Ishikawa (cell line): ENCODE data around the gene OLFML2A.

Source experiments
- CEBPB ChIP-seq: IDR thresholded peaks from 2 replicates; pipeline ENCODE4 v1.6.1; 2012
- CREB1 ChIP-seq: IDR thresholded peaks from 2 replicates; pipeline ENCODE4 v1.6.1; 2012; ENCODE audit warnings: low read depth
- EGR1 ChIP-seq: IDR thresholded peaks from 2 replicates; pipeline ENCODE4 v1.6.1; 2012
- EP300 ChIP-seq: IDR thresholded peaks from 2 replicates; pipeline ENCODE4 v1.6.1; 2012; ENCODE audit warnings: borderline replicate concordance
- FOXM1 ChIP-seq: IDR thresholded peaks from 2 replicates; pipeline ENCODE4 v1.6.1; 2012; ENCODE audit warnings: low read depth, borderline replicate concordance
- MAX ChIP-seq: IDR thresholded peaks from 2 replicates; pipeline ENCODE4 v1.6.1; 2012
- NFIC ChIP-seq: IDR thresholded peaks from 2 replicates; pipeline ENCODE4 v1.6.1; 2012
- RAD21 ChIP-seq: IDR thresholded peaks from 2 replicates; pipeline ENCODE4 v1.6.1; 2012; ENCODE audit warnings: low read depth
- REST ChIP-seq: IDR thresholded peaks from 2 replicates; pipeline ENCODE4 v1.6.1; 2012; ENCODE audit warnings: low read depth, mild to moderate bottlenecking
- TAF1 ChIP-seq: IDR thresholded peaks from 2 replicates; pipeline ENCODE4 v1.6.1; 2012; ENCODE audit warnings: low read depth, mild to moderate bottlenecking
- TCF12 ChIP-seq: IDR thresholded peaks from 2 replicates; pipeline ENCODE4 v1.6.1; 2012; ENCODE audit warnings: low read depth
- TEAD4 ChIP-seq: IDR thresholded peaks from 2 replicates; pipeline ENCODE4 v1.6.1; 2012
- USF1 ChIP-seq: IDR thresholded peaks from 2 replicates; pipeline ENCODE4 v1.6.1; 2012
- YY1 ChIP-seq: IDR thresholded peaks from 2 replicates; pipeline ENCODE4 v1.6.1; 2012; ENCODE audit warnings: low read depth
- ZBTB7A ChIP-seq: IDR thresholded peaks from 2 replicates; pipeline ENCODE4 v1.6.1; 2012; ENCODE audit warnings: low read depth

Gene OLFML2A

GRCh38 chr9:124861342-124862229, 84.7 kb downstream of the OLFML2A start, which contains the start of the genes ARPC5L and RPL35:
TSS of gene ARPC5L (plus strand) at chr9:124862130. CDS start at chr9:124869291, 7,161 bp downstream.
TSS of gene RPL35 (minus strand) at chr9:124861957. CDS start at chr9:124861912, 45 bp downstream.
- TF ChIP-seq RAD21 (no peak), FOXM1 (peak; percentile 39; the same call in 1 of the 2 replicates), TAF1 (peak; percentile 100), CREB1 (no peak), NFIC (no peak; the same call in 1 of the 2 replicates), USF1 (peak; percentile 22; the same call in 1 of the 2 replicates), YY1 (peak; percentile 72), TEAD4 (0 out of 2 replicates have a peak, but pooled peaks have one; percentile 14), TCF12 (peak; percentile 80), ZBTB7A (no peak), EP300 (peak; percentile 27; the same call in 1 of the 2 replicates), REST (peak; percentile 39), EGR1 (peak; percentile 58), MAX (peak; percentile 82), CEBPB (no peak)

GRCh38 chr9:124863371-124863871, 86.5 kb downstream of the OLFML2A start:
- TF ChIP-seq CREB1 (no peak), RAD21 (no peak), CEBPB (no peak), TCF12 (no peak), MAX (no peak), USF1 (no peak), EP300 (no peak), ZBTB7A (no peak), TEAD4 (no peak), TAF1 (no peak), FOXM1 (no peak), YY1 (no peak), NFIC (no peak), EGR1 (no peak)
